Hepatocyte (in vitro differentiated cells): Measurements from ENCODE around the gene JAG2.

Source experiments
- EZH2 ChIP-seq: fragments of 200-600 bp; sonication (generic); IDR thresholded peaks from 2 replicates; pipeline ENCODE4 v1.6.1; 2016; ENCODE audit warnings: antibody characterized with exemption, mild to moderate bottlenecking, borderline replicate concordance
- EZH2phosphoT487 ChIP-seq: fragments of 200-600 bp; sonication (generic); IDR thresholded peaks from one replicate; pipeline ENCODE4 v1.6.1; 2018; ENCODE audit warnings: antibody characterized with exemption, mild to moderate bottlenecking, low read depth, moderate library complexity; ENCODE audit not compliant: unreplicated experiment, severe bottlenecking
- TF ChIP-seq, protein P1 (sequence below): fragments of 200-600 bp; sonication (generic); IDR thresholded peaks from 2 replicates; pipeline ENCODE4 v1.5.1; 2016; ENCODE audit warnings: antibody characterized with exemption, mild to moderate bottlenecking; ENCODE audit not compliant: poor library complexity

DNA sequence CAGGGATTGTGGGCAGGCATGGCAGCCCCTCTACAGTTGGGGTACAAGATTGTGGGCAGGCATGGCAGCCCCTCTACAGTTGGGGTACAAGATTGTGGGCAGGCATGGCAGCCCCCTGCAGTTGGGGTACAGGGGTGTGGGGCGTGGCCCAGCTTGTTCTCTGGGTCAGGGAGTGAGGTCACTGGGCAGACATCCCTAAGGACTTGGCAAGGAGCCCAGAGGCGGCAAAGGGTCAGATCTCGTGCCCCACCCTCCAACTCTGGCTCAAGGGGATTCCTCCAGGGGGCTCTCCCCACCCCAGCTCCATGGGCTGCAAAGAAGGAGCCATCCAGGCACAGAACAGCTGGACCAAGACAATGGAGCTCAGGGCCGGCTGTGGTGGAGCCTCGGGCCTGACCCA is 38.3 kb upstream of the JAG2 start:
- TF ChIP-seq, protein P1, sequence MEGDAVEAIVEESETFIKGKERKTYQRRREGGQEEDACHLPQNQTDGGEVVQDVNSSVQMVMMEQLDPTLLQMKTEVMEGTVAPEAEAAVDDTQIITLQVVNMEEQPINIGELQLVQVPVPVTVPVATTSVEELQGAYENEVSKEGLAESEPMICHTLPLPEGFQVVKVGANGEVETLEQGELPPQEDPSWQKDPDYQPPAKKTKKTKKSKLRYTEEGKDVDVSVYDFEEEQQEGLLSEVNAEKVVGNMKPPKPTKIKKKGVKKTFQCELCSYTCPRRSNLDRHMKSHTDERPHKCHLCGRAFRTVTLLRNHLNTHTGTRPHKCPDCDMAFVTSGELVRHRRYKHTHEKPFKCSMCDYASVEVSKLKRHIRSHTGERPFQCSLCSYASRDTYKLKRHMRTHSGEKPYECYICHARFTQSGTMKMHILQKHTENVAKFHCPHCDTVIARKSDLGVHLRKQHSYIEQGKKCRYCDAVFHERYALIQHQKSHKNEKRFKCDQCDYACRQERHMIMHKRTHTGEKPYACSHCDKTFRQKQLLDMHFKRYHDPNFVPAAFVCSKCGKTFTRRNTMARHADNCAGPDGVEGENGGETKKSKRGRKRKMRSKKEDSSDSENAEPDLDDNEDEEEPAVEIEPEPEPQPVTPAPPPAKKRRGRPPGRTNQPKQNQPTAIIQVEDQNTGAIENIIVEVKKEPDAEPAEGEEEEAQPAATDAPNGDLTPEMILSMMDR: no peak
- TF ChIP-seq EZH2 (no peak), EZH2phosphoT487 (no peak)
